Ovary (tissue), 9 donors: Measurements from ENCODE around the gene DSCAM. TPM values are rescaled to one million over a fixed set of nuclear protein-coding genes. Genes with fewer than 3 reads are reported as not detected.

ENCODE experiments used
- DNase-seq, 5 donors: peaks; one replicate each; pipeline ENCODE4 v3.0.0-alpha.2; 2019 to 2020
- H3K27ac ChIP-seq, 2 donors: fragments of 200-600 bp; one replicate each; pipeline versions ENCODE4 v1.5.1 to v1.8.0; 2019 to 2022
- H3K27me3 ChIP-seq: fragments of 200-600 bp; one replicate; pipeline ENCODE4 v1.8.0; 2022
- H3K36me3 ChIP-seq: fragments of 200-600 bp; sonication (generic); one replicate; pipeline ENCODE4 v1.5.1; 2019
- H3K4me1 ChIP-seq: one replicate; pipeline ENCODE4 v1.8.1; 2013; ENCODE audit warnings: mild to moderate bottlenecking, moderate library complexity; ENCODE audit not compliant: insufficient read depth
- H3K4me3 ChIP-seq: fragments of 200-600 bp; sonication (generic); one replicate; pipeline ENCODE4 v1.5.1; 2017
- H3K9me3 ChIP-seq, 2 donors: fragments of 200-600 bp in 1 of 2; sonication (generic) in 1 of 2; one replicate each; pipeline versions ENCODE4 v1.5.1 to v1.8.1; 2013 to 2019; ENCODE audit warnings: mild to moderate bottlenecking in 1 of 2, moderate library complexity in 1 of 2
- CTCF ChIP-seq, 3 donors: fragments of 450-650 bp in 2 of 3; fragments of 200-600 bp in 1 of 3; IDR thresholded peaks; one replicate each; pipeline versions ENCODE4 v1.5.1 to v1.8.0; 2016 to 2022; ENCODE audit warnings: antibody characterized with exemption in 3 of 3, mild to moderate bottlenecking in 1 of 3
- EP300 ChIP-seq: sonication (generic); formaldehyde crosslinking; IDR thresholded peaks from one replicate; pipeline ENCODE4 v1.6.1; 2017; ENCODE audit warnings: antibody characterized with exemption
- POLR2A ChIP-seq: fragments of 450-650 bp; IDR thresholded peaks from one replicate; pipeline ENCODE4 v1.6.1; 2017; ENCODE audit warnings: antibody characterized with exemption, mild to moderate bottlenecking, moderate library complexity
- WGBS, 3 donors: extraction: QIAGEN DNeasy Blood & Tissue Kit in 1 of 3; methylation state at CpG; one replicate each; pipeline versions ENCODE4 v1.1.5 to v1.1.7; 2013 to 2017; 5-methylcytosine and 5-hydroxymethylcytosine counted together
- intact Hi-C, 4 donors: fragments of 100-400 bp; cut with DNase I; formaldehyde crosslinking; loops; one replicate each; pipeline versions ENCODE4 v1.11.0 to v1.15.1; 2022 to 2023
- polyA plus RNA-seq, 2 donors: library from polyadenylated mRNA; stranded (reverse); fragments of 200-250 nt in 1 of 2; fragments of 350-450 nt in 1 of 2; fragmentation: Illumina TruSeq in 1 of 2; extraction: RNeasy Lipid Tissue Mini Kit (QIAGEN cat#74804) in 1 of 2; gene quantifications; one replicate each; pipeline ENCODE4 v1.2.3, GENCODE V29; 2013 to 2014
- total RNA-seq, 7 donors: library from RNA; depleted of rRNA in 2 of 7; stranded (reverse); fragments of >200 nt in 2 of 7; fragmentation: NEBNext Ultra II Directional in 3 of 7; extraction: Animal tissue kit (Norgen Biotek cat#: 25700) in 3 of 7; gene quantifications; one replicate each; pipeline versions ENCODE4 v1.1.0 to v1.2.4, GENCODE V29; 2016 to 2023
- donor health status: DM: no; HTN: no; CAD: no; lungs with moderate emphysema.
- donor health status: DM: no; HTN: no; CAD: no.
- donor health status: Bipolar disorder and iron deficiency.
- donor health status: DM: yes; HTN: yes; CAD: no.
- donor health status: DM: no; HTN: no; CAD: no.
- donor health status: DM: yes; HTN: yes; CAD: no.

Gene DSCAM
- total and polyA plus RNA-seq, 9 donors = under 0.01 to 0.12 (median 0.04) TPM; not detected in 5

- Histone ChIP-seq H3K27me3 (no peaks in the 10 kb centered on the region), H3K36me3 (no peaks in the 10 kb centered on the region), H3K27ac (no peak overlapping the region), H3K4me1 (no peaks in the 10 kb centered on the region), H3K9me3 (no peaks in the 10 kb centered on the region), H3K4me3 (no peak overlapping the region)
- intact Hi-C loops = no loop called here
- TF ChIP-seq POLR2A (no peak), EP300 (no peak), CTCF (IDR thresholded peaks at IDR 0.05) (no peak)
- no peak for DNase-seq
- 0 to 46% (median 44%) methylated on average over 2 of the region's 2 CpGs for WGBS, 3 donors
These were observed 199.3 kb downstream of the DSCAM start for GRCh38 chr21:40647706-40648105.

- DNase-seq = no peak
- WGBS, 3 donors = 75 to 80% (median 75%) methylated on average over 3 of the region's 3 CpGs
- Histone ChIP-seq H3K27ac (no peak overlapping the region), H3K4me3 (no peak overlapping the region), H3K27me3 (no peaks in the 10 kb centered on the region), H3K36me3 (no peaks in the 10 kb centered on the region), H3K9me3 (no peaks in the 10 kb centered on the region), H3K4me1 (no peaks in the 10 kb centered on the region)
- intact Hi-C loops = no loop called here
- TF ChIP-seq POLR2A (no peak), CTCF (IDR thresholded peaks at IDR 0.05) (no peak), EP300 (no peak)
These were observed 200.3 kb downstream of the DSCAM start for GRCh38 chr21:40646651-40647050.

- intact Hi-C loops = no loop called here
- no peak for TF ChIP-seq CTCF (IDR thresholded peaks at IDR 0.05)
- TF ChIP-seq POLR2A = no peak
- TF ChIP-seq EP300 = no peak
- no peak overlapping the region for H3K4me3 ChIP-seq
- H3K27ac ChIP-seq = no peak overlapping the region
- H3K4me1 ChIP-seq = no peaks in the 10 kb centered on the region
- WGBS, 3 donors = 73 to 80% (median 77%) methylated on average over 7 of the region's 7 CpGs
- no peaks in the 10 kb centered on the region for H3K9me3 ChIP-seq
- no peaks in the 10 kb centered on the region for H3K36me3 ChIP-seq
- no peaks in the 10 kb centered on the region for H3K27me3 ChIP-seq
- no peak for DNase-seq
These were observed 205.9 kb downstream of the DSCAM start for GRCh38 chr21:40641042-40641441.

- H3K4me1 ChIP-seq = no peaks in the 10 kb centered on the region
- H3K4me3 ChIP-seq = no peak overlapping the region
- TF ChIP-seq POLR2A (no peak), CTCF (IDR thresholded peaks at IDR 0.05) (no peak), EP300 (no peak)
- H3K27ac ChIP-seq = no peak overlapping the region
- no peaks in the 10 kb centered on the region for H3K9me3 ChIP-seq
- H3K27me3 ChIP-seq = no peaks in the 10 kb centered on the region
- intact Hi-C loops = no loop called here
- H3K36me3 ChIP-seq = no peaks in the 10 kb centered on the region
- no peak for DNase-seq
- 68 to 74% (median 69%) methylated on average over 9 of the region's 9 CpGs for WGBS, 3 donors
These were observed 206.6 kb downstream of the DSCAM start for GRCh38 chr21:40640266-40640789.
